Psoas muscle (tissue), 8 donors: ENCODE measurements around the gene TBX2. TPM values are rescaled to one million over a fixed set of nuclear protein-coding genes. Genes with fewer than 3 reads are reported as not detected.

Experiments used
- ATAC-seq, 4 donors: fragments of 200-7000 bp; cut with Tn5 transposase; one replicate each; pipeline ENCODE4 v1.9.1; 2020; ENCODE audit warnings: moderate library complexity in 3 of 4, mild to moderate bottlenecking in 2 of 4
- DNase-seq, 2 donors: peaks; one replicate each; pipeline ENCODE4 v3.0.0-alpha.2; 2020
- H3K27ac ChIP-seq: fragments of 200-600 bp; one replicate; pipeline ENCODE4 v1.8.0; 2022
- H3K27me3 ChIP-seq, 3 donors: fragments of 200-600 bp in 1 of 3; one replicate each; pipeline versions ENCODE4 v1.6.1 to v1.8.0; 2013 to 2022; ENCODE audit warnings: low read length in 2 of 3, mild to moderate bottlenecking in 2 of 3, moderate library complexity in 1 of 3; ENCODE audit not compliant: insufficient read depth in 3 of 3
- H3K36me3 ChIP-seq, 2 donors: fragments of 200-600 bp in 1 of 2; one replicate each; pipeline versions ENCODE4 v1.6.1 to v1.8.0; 2013 to 2022; ENCODE audit warnings: low read depth in 1 of 2, mild to moderate bottlenecking in 1 of 2, moderate library complexity in 1 of 2; ENCODE audit not compliant: insufficient read depth in 1 of 2
- H3K4me1 ChIP-seq: fragments of 200-600 bp; one replicate; pipeline ENCODE4 v1.8.0; 2022
- H3K4me3 ChIP-seq: fragments of 200-600 bp; one replicate; pipeline ENCODE4 v1.8.0; 2022; ENCODE audit warnings: mild to moderate bottlenecking
- H3K9me3 ChIP-seq: fragments of 200-600 bp; one replicate; pipeline ENCODE4 v1.8.0; 2022
- WGBS, 3 donors: extraction: QIAGEN DNeasy Blood & Tissue Kit; methylation state at CpG; one replicate each; pipeline versions ENCODE4 v1.1.6 to v1.1.7; 2013; 5-methylcytosine and 5-hydroxymethylcytosine counted together
- intact Hi-C, 2 donors: fragments of 100-400 bp; cut with DNase I; formaldehyde crosslinking; loops; one replicate each; pipeline versions ENCODE4 v1.11.0 to v1.14.2; 2022
- long read RNA-seq, 2 donors: library from polyadenylated mRNA; unstranded; transcript quantifications; one replicate each; pipeline ENCODE4 v2.0.0, GENCODE V29; 2021
- polyA plus RNA-seq, 3 donors: library from polyadenylated mRNA; stranded (reverse); fragments of 200-250 nt; gene quantifications; one replicate each; pipeline ENCODE4 v1.2.3, GENCODE V29; 2013
- total RNA-seq, 4 donors: library from RNA; stranded (reverse); fragmentation: NEBNext Ultra II Directional in 2 of 4; extraction: Animal tissue kit (Norgen Biotek cat#: 25700) in 2 of 4; gene quantifications; one replicate each; pipeline versions ENCODE4 v1.2.1 to v1.2.4, GENCODE V29; 2021 to 2023
- TF ChIP-seq, protein P1 (sequence below): fragments of 200-600 bp; IDR thresholded peaks from one replicate; pipeline ENCODE4 v1.8.0; 2022; ENCODE audit warnings: antibody characterized with exemption
- donor health status: healthy with polysubstance abuse.
- donor health status: DM: no; HTN: no; CAD: no; lungs with moderate emphysema.
- donor health status: Bipolar disorder and iron deficiency.
- donor health status: healthy.
- donor health status: DM: yes; HTN: yes; CAD: no.
- donor health status: DM: no; HTN: no; CAD: no.
- donor health status: DM: no; HTN: no; CAD: no.
- donor health status: DM: yes; HTN: yes; CAD: no.

The TBX2 gene
- total RNA-seq (1 to 10 TPM; 6.3 to 8.7 (median 8.7) TPM), polyA plus RNA-seq (1 to 10 TPM; 3.5 to 5.2 (median 5.1) TPM)
- long read RNA-seq, donor 1, transcript TBX2-201 (7 exons, 3,339 nt), result major isoform, 5 of 9 reads
- long read RNA-seq, donor 1, partial matches to known transcripts, result 4 of 9 reads
- long read RNA-seq, donor 1, other reads (novel, unspliced or antisense), result 0 of 9 reads
- long read RNA-seq, donor 2, full-length matches to known transcripts, result 14 of 25 reads
- long read RNA-seq, donor 2, partial matches to known transcripts, result 8 of 25 reads
- long read RNA-seq, donor 2, other reads (novel, unspliced or antisense), result 3 of 25 reads

DNA sequence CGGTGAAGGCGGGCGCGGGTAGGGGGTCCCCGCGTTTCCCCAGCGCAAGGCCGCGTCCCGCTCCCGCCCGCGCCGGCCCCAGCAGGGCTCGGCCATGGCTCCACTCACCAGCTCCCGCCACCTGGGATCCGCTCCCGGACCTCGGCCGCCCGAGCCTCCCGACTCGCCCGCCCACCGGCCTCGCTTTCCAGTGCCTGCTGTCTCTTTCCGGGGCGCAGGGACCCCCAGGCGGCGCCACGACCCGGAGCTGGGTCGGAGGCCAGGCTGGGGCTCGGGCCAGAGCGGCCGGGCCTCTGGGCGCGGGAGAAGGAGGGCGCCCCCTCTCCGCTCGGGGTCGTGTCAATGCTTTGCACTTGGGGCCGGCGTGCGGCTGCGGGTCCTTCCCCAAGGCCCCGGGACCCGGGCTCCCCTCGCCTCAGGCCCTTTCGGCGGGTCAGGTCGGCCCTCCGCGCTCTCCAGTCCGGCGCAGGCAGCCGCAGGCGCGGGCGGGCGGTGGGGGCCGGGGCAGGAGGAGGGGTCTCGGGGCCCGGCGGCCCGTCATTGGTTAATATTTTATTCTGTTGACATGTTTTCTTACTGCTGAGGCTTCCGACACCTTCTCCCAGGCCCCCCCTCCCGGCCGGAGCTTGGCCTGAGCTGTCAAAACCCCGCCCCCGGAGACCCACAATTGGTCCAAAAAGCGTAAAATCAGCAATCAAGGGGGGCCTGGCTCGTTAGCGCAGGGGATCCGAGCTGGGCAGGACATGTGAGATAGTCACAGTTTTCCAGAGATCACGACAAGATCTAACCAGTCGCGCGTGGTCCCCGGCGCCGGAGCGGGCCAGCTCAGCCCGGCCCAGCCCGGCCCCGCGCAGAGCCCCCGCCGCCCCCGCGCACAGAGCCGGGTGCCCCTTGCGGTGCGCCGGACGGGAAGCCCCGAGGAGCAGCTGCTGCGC is at the start of gene TBX2:
TSS of gene TBX2 (plus strand) at position 713 of the 935 bp plus-strand sequence. CDS start 334 bp downstream, outside the sequence.
- TF ChIP-seq, protein P1, sequence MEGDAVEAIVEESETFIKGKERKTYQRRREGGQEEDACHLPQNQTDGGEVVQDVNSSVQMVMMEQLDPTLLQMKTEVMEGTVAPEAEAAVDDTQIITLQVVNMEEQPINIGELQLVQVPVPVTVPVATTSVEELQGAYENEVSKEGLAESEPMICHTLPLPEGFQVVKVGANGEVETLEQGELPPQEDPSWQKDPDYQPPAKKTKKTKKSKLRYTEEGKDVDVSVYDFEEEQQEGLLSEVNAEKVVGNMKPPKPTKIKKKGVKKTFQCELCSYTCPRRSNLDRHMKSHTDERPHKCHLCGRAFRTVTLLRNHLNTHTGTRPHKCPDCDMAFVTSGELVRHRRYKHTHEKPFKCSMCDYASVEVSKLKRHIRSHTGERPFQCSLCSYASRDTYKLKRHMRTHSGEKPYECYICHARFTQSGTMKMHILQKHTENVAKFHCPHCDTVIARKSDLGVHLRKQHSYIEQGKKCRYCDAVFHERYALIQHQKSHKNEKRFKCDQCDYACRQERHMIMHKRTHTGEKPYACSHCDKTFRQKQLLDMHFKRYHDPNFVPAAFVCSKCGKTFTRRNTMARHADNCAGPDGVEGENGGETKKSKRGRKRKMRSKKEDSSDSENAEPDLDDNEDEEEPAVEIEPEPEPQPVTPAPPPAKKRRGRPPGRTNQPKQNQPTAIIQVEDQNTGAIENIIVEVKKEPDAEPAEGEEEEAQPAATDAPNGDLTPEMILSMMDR, result no peak
- H3K27ac ChIP-seq, result peak within 1 kb of the TSS; percentile 61
- intact Hi-C loops, result loop anchor here (5.0 to 10.0 kb wide), 3 partner anchors 395 to 685 kb away; no protein-coding TSS in a partner anchor
- no peaks in the 10 kb centered on the region for H3K36me3 ChIP-seq
- peaks cover 24% of the 10 kb centered on the region for H3K4me1 ChIP-seq
- ATAC-seq (peak in 3 of 4 donors; percentile 15 to 33 (median 24)), DNase-seq (peak; percentile 64 to 71)
- H3K4me3 ChIP-seq, result peak within 1 kb of the TSS; percentile 77
- H3K27me3 ChIP-seq, result peaks cover 2 to 86% (median 54%) of the 10 kb centered on the region in 3 donors
- H3K9me3 ChIP-seq, result no peaks in the 10 kb centered on the region
- 1% methylated on average over 53 to 98 of the region's 98 CpGs for WGBS, 3 donors

DNA sequence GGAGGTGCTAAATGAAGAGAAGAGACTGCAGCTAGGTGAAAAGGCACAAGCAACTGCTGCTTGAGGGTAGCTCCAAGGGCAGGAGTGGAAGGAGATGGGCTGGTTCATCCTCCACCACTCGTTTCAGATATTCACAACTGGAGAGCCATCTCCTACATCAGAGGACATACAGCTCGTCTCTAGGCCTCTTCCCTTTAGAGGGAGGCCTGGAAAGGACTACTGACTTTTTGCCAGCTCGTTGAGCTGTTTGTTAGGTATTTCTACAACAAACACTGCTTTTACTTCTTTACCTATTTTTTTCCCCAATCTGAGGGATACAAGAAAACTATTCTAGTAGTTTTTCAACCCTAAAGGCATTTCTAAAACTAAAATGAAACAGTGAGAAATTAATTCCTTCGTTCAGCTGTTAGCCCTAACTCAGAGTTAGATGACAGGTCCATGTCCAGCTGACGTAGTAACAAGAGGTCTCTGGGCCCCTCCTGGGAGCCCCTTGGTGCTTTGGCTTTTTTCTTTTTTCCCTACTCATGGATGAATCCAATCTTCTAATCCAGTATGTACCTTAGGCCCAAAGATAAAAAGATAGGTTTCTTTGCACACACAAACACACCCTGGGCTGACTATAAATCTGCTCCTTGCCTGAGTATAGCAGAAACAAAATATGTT is 47.8 kb upstream of the TBX2 start:
- Histone ChIP-seq H3K9me3 (no peaks in the 10 kb centered on the region), H3K36me3 (no peaks in the 10 kb centered on the region), H3K27me3 (no peaks in the 10 kb centered on the region), H3K4me3 (no peak overlapping the region), H3K27ac (no peak overlapping the region), H3K4me1 (no peaks in the 10 kb centered on the region)
- ATAC-seq (no peak), DNase-seq (no peak)
- TF ChIP-seq, protein P1, result no peak
- intact Hi-C loops, result no loop called here
- 71 to 75% (median 74%) methylated on average over 5 of the region's 5 CpGs for WGBS, 3 donors

DNA sequence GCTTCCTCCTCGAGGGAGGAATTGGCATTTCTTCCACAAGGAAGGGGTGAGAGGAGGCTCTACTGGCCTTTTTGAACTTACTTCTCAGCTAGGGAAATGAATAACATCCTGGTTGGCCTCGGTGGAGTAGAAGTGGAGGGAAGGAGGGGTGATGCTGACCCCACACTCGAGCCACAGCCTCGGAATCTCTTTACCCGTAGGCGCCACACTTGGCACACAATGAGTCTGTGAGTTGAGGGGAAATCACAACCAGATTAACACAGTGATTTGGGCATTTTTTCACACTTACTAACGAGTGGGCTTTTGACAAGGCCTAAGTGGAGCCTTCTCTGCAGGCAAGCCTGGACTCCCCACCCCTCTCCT is 47.3 kb upstream of the TBX2 start:
- no peaks in the 10 kb centered on the region for H3K9me3 ChIP-seq
- TF ChIP-seq, protein P1, result no peak
- 54 to 65% (median 59%) methylated on average over 7 of the region's 7 CpGs for WGBS, 3 donors
- no peak overlapping the region for H3K27ac ChIP-seq
- DNase-seq (no peak), ATAC-seq (no peak)
- H3K27me3 ChIP-seq, result no peaks in the 10 kb centered on the region
- intact Hi-C loops, result no loop called here
- no peaks in the 10 kb centered on the region for H3K36me3 ChIP-seq
- no peaks in the 10 kb centered on the region for H3K4me1 ChIP-seq
- no peak overlapping the region for H3K4me3 ChIP-seq

DNA sequence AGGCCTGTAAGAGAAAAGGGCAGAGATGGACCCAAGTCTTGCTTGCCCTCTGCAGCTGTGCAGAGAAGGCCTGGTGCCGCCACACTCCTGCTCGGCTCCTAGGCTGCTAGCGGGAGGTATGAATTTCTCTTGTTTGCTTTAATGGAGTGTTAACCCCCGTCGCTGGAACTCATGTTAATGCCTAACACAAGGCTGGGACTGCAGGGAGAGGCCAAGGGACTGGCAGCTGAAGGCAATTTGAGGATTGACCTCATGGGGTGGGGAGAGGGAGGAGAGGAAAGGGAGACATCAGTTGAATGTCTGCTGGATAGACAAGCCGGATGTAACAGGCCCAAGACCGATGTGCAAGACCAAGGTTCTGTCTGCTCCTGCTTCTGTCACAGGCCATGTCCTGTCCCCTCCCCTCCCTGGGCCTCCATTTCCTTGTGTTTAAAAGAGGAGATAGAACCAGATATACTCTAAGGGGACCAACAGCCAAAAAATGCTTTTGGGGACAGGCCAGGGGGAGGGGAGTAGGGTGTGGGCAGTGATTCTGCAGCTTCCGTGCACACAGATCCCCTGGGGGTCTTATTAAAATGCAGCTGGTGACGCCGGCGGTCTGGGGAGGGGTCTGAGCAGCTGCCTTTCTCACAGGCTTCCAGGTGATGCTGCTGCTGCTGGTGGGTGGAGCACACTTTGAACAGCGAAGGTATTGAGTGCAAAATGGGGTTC is 46.7 kb upstream of the TBX2 start:
- Histone ChIP-seq H3K27ac (no peak overlapping the region), H3K4me3 (no peak overlapping the region), H3K9me3 (no peaks in the 10 kb centered on the region), H3K4me1 (no peaks in the 10 kb centered on the region), H3K27me3 (no peaks in the 10 kb centered on the region), H3K36me3 (no peaks in the 10 kb centered on the region)
- TF ChIP-seq, protein P1, result no peak
- no peak for DNase-seq
- WGBS, 3 donors, result 80 to 83% (median 80%) methylated on average over 12 of the region's 12 CpGs
- intact Hi-C loops, result no loop called here
- ATAC-seq, result no peak
